DND-41 (cell line): ENCODE results near the gene CCDC71L.

Source experiments
- CTCF ChIP-seq: IDR thresholded peaks from 2 replicates; pipeline ENCODE4 v1.5.1; 2012; ENCODE audit warnings: borderline replicate concordance, low read length, moderate library complexity, mild to moderate bottlenecking; ENCODE audit not compliant: poor library complexity, severe bottlenecking; ENCODE audit errors: extremely low read depth
- EZH2 ChIP-seq: IDR thresholded peaks from 3 replicates; pipeline ENCODE4 v1.6.1; 2012; ENCODE audit warnings: borderline replicate concordance, low read depth, mild to moderate bottlenecking, moderate library complexity, low read length, inconsistent platforms; ENCODE audit not compliant: severe bottlenecking

DNA sequence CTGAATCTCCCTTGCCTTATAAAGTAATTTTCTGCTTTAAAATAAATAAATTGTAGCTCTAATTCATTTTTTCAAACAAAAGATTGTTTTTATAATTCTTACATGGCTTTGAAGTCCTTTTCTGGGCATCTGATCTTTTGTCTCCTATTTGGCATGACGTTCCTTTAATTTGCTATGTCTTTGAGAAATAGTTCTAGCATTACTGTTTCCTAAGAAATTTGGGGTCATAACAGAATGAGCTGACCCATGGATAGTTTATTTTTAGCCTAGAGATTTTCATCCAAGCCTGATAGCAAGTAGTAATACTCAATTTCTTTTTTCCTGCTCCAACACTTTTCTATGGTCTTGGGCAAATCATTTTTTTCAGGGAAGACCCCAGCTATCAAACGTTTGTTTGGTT, 31.4 kb downstream of the CCDC71L start:
- no peak for TF ChIP-seq CTCF
- no peak for TF ChIP-seq EZH2
